ENCODE measurements around the gene FSIP1.

FSIP1 gene

DNA sequence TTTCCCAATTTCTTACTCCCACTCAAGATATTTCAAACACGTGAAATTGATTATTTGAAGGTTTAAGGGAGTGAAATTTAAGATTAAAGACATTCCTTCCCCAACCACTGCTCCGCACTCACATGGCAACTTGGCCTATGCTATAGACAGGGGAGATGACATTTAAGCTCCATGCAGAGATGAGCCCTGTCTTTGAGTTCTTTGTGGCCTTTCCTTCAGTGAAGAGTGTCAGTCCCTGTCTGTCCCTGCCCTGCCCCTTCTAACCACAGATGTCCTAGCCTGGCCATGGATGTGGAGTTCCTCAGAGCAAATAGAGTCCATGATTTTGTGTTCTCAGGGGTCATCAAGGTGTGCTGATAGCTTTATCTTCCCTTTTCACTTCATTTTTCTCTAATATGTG, 231.2 kb downstream of the FSIP1 start:
- Mint-ChIP-seq H3K9me3 (no peaks in the 10 kb centered on the region), H3K36me3 (ENCODE audit: low read depth) (no peaks in the 10 kb centered on the region), H3K27ac (no peak overlapping the region), H3K4me1 (ENCODE audit: low read depth) (peaks cover 7% of the 10 kb centered on the region), H3K27me3 (peaks cover 12% of the 10 kb centered on the region), H3K4me3 (no peak overlapping the region)
- no peak for DNase-seq
